ENCODE data around the gene IMMP2L. TPM values are rescaled to one million over a fixed set of nuclear protein-coding genes. Genes with fewer than 3 reads are reported as not detected.

Gene IMMP2L
- total and polyA plus RNA-seq, 2 of the 13 experiments (the other 11 are each of a cell fraction or from before 2014, with no cell fraction given) = 7.8 to 16.9 TPM

- TF ChIP-seq POLR2AphosphoS2 (IDR thresholded peaks at IDR 0.05; ENCODE audit: low read depth, low read length) (no peak), PATZ1 (CRISPR knock-in tag; IDR thresholded peaks at IDR 0.05) (no peak), AGO2 (optimal IDR thresholded peaks at IDR 0.05; ENCODE audit: low read depth, low read length) (no peak)
These were observed 694.5 kb downstream of the IMMP2L start (continued) for GRCh38 chr7:110867771-110868170.

- Histone ChIP-seq H2AFZ (ENCODE audit: low read length) (no peak overlapping the region), H3K4me3 (replicated peaks in 1 of 3; ENCODE audit: insufficient read depth in 1 of 3, low read depth in 2 of 3, low read length in 3 of 3) (no peak overlapping the region), H3K27ac (ENCODE audit: extremely low read length, insufficient read depth, low read length) (no peak overlapping the region), H3K4me2 (ENCODE audit: low read depth, low read length) (no peak overlapping the region), H3K4me1 (ENCODE audit: insufficient read depth, low read length) (no peaks in the 10 kb centered on the region), H3K27me3 (ENCODE audit: control insufficient read depth in 1 of 2, insufficient read depth in 2 of 2, low read length in 2 of 2) (no peaks in the 10 kb centered on the region), H4K20me1 (ENCODE audit: insufficient read depth, low read length) (no peaks in the 10 kb centered on the region), H3K9ac (ENCODE audit: insufficient read depth, low read depth, low read length) (no peak overlapping the region), H3K9me3 (ENCODE audit: low read length) (no peaks in the 10 kb centered on the region), H3K36me3 (replicated peaks in 1 of 2; ENCODE audit: control insufficient read depth in 1 of 2, insufficient read depth in 2 of 2, low read length in 2 of 2) (no peaks in the 10 kb centered on the region), H3K79me2 (ENCODE audit: insufficient read depth, low read length) (no peaks in the 10 kb centered on the region)
- in situ Hi-C loops (cut with HindIII; ENCODE audit: extremely low pct_ligation_motif_present, low pct_unique_long_range_greater_than_20kb) (no loop called here), intact Hi-C loops (cut with micrococcal nuclease; ENCODE audit: unreplicated experiment) (no loop called here)
- FAIRE-seq (no peak), ATAC-seq (no peak), DNase-seq (ENCODE audit: low spot score) (no peak)
- ChIA-PET CTCF (ENCODE audit: low intra/inter-chr PET ratio, low total read pairs) (no interaction called here), POLR2A (no interaction called here)
- 85% methylated on average over 2 of the region's 2 CpGs for WGBS (ENCODE audit: low lambda C conversion rate)
- BruUV-seq (replicated peaks) = no TSS peak
- TF ChIP-seq ARNT (IDR thresholded peaks at IDR 0.05) (no peak), ZNF607 (CRISPR knock-in tag; IDR thresholded peaks at IDR 0.05; ENCODE audit: borderline replicate concordance) (no peak), FUBP1 (CRISPR knock-in tag; IDR thresholded peaks at IDR 0.05; ENCODE audit: borderline replicate concordance) (no peak)
These were observed 699.0 kb downstream of the IMMP2L start for GRCh38 chr7:110863258-110863657.

Data from HepG2 (cell line).